Panc1 (cell line): Measurements from ENCODE around the gene RPN1. TPM values are rescaled to one million over a fixed set of nuclear protein-coding genes. Genes with fewer than 3 reads are reported as not detected.

Source experiments
- ATAC-seq: fragments of 200-7000 bp; cut with Tn5 transposase; 2 replicates; pipeline ENCODE4 v1.9.1; 2020; ENCODE audit warnings: mild to moderate bottlenecking, moderate library complexity
- BruUV-seq: library from RNA; stranded (reverse); fragments of 400-500 nt; replicated peaks from 2 replicates; lab custom pipeline; 2021; lab: Mats Ljungman, UMichigan
- CTCF ChIA-PET: fragments of 300-600 bp; sonication (Branson Sonifier 250); formaldehyde crosslinking; loops from one replicate; lab custom pipeline; 2022; ENCODE audit warnings: antibody characterized with exemption; lab: Charles Lee
- POLR2A ChIA-PET: fragments of 300-600 bp; sonication (Branson Sonifier 250); formaldehyde crosslinking; loops from one replicate; lab custom pipeline; 2022; ENCODE audit warnings: antibody characterized with exemption; lab: Charles Lee
- DNase-seq: peaks from one replicate; pipeline ENCODE4 v3.0.0-alpha.2; 2010; ENCODE audit warnings: low read depth, low spot score
- H3K27ac ChIP-seq: 2 replicates; pipeline ENCODE4 v1.5.1; 2011; ENCODE audit warnings: mild to moderate bottlenecking, low read length, inconsistent platforms
- H3K27me3 ChIP-seq: fragments of 200-500 bp; sonication (Bioruptor generic); 2 replicates; pipeline ENCODE4 v1.6.0; 2014; ENCODE audit warnings: low read length, inconsistent platforms; ENCODE audit not compliant: control insufficient read depth, insufficient read depth
- H3K36me3 ChIP-seq: fragments of 200-500 bp; sonication (Bioruptor generic); 2 replicates; pipeline ENCODE4 v1.5.1; 2014; ENCODE audit warnings: inconsistent platforms, mild to moderate bottlenecking, low read length, moderate library complexity; ENCODE audit not compliant: control insufficient read depth, insufficient read depth
- H3K4me1 ChIP-seq: 2 replicates; pipeline ENCODE4 v1.5.1; 2011; ENCODE audit warnings: inconsistent platforms, mild to moderate bottlenecking, low read length, moderate library complexity; ENCODE audit not compliant: control insufficient read depth, insufficient read depth
- H3K4me3 ChIP-seq, 2 experiments: 2 replicates each; pipeline ENCODE4 v1.5.1; 2011 to 2012; ENCODE audit warnings: low read depth in 2 of 2, low read length in 2 of 2, mild to moderate bottlenecking in 2 of 2, inconsistent platforms in 1 of 2, moderate library complexity in 1 of 2
- H3K9me3 ChIP-seq: fragments of 200-500 bp; sonication (Bioruptor generic); 2 replicates; pipeline ENCODE4 v1.5.1; 2014; ENCODE audit warnings: low read depth, mild to moderate bottlenecking, inconsistent platforms, low read length, moderate library complexity; ENCODE audit not compliant: control insufficient read depth, insufficient read depth
- POLR2AphosphoS5 ChIP-seq: IDR thresholded peaks from 2 replicates; pipeline ENCODE4 v1.6.1; 2012; ENCODE audit warnings: mild to moderate bottlenecking, low read depth, low read length, moderate library complexity
- SIN3A ChIP-seq: IDR thresholded peaks from 2 replicates; pipeline ENCODE4 v1.6.1; 2012; ENCODE audit warnings: low read depth, mild to moderate bottlenecking, low read length, moderate library complexity, borderline replicate concordance; ENCODE audit not compliant: insufficient read depth
- TCF7L2 ChIP-seq: IDR thresholded peaks from 2 replicates; pipeline ENCODE4 v1.6.1; 2011; ENCODE audit warnings: mild to moderate bottlenecking, low read depth, low read length, inconsistent platforms
- in situ Hi-C: cut with HindIII; loops from 2 replicates; pipeline ENCODE4 v1.10.0; 2016; ENCODE audit warnings: low sequenced_read_pairs, low pct_unique_long_range_greater_than_20kb
- intact Hi-C: fragments of 100-400 bp; cut with micrococcal nuclease; formaldehyde crosslinking; loops from one replicate; pipeline ENCODE4 v1.10.0; 2022; ENCODE audit not compliant: unreplicated experiment
- total RNA-seq: library from RNA; stranded (reverse); gene quantifications from one replicate; pipeline ENCODE4 v1.2.1, GENCODE V29; 2021; ENCODE audit not compliant: unreplicated experiment
- TF ChIP-seq, protein P1 (sequence below), 2 experiments: IDR thresholded peaks; 2 replicates each; pipeline ENCODE4 v1.6.1; 2011 to 2012; ENCODE audit warnings: low read depth in 2 of 2, control low read depth in 1 of 2, low read length in 1 of 2, mild to moderate bottlenecking in 1 of 2, moderate library complexity in 1 of 2; ENCODE audit not compliant: insufficient read depth in 1 of 2
- TF ChIP-seq, protein P2 (sequence below): fragments of 450-650 bp; IDR thresholded peaks from 2 replicates; pipeline ENCODE4 v1.5.1; 2017; ENCODE audit warnings: mild to moderate bottlenecking

RPN1 gene
- total RNA-seq, 1 experiment from 2014 or later = 320 TPM

DNA sequence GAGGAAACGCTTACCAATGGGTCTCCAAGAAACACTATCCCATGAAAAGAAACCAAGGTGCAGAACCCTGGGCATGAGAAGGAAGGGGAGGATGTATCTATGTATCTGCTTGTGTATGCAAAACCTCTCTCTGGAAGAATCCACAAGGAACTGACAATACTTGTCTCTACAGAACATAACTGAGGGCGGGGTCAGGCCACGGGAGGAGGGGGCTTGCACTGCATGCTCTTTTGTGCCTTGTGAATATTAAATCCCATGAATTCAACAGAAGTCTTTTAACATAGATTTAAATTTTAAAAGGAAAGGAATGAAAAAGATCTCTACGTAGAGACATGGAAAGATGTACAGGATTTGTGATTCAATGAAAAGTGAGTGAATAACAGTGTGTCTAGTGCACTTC is 57.8 kb downstream of the RPN1 start:
- TF ChIP-seq TCF7L2 (no peak), POLR2AphosphoS5 (no peak), SIN3A (no peak)
- TF ChIP-seq, protein P1, sequence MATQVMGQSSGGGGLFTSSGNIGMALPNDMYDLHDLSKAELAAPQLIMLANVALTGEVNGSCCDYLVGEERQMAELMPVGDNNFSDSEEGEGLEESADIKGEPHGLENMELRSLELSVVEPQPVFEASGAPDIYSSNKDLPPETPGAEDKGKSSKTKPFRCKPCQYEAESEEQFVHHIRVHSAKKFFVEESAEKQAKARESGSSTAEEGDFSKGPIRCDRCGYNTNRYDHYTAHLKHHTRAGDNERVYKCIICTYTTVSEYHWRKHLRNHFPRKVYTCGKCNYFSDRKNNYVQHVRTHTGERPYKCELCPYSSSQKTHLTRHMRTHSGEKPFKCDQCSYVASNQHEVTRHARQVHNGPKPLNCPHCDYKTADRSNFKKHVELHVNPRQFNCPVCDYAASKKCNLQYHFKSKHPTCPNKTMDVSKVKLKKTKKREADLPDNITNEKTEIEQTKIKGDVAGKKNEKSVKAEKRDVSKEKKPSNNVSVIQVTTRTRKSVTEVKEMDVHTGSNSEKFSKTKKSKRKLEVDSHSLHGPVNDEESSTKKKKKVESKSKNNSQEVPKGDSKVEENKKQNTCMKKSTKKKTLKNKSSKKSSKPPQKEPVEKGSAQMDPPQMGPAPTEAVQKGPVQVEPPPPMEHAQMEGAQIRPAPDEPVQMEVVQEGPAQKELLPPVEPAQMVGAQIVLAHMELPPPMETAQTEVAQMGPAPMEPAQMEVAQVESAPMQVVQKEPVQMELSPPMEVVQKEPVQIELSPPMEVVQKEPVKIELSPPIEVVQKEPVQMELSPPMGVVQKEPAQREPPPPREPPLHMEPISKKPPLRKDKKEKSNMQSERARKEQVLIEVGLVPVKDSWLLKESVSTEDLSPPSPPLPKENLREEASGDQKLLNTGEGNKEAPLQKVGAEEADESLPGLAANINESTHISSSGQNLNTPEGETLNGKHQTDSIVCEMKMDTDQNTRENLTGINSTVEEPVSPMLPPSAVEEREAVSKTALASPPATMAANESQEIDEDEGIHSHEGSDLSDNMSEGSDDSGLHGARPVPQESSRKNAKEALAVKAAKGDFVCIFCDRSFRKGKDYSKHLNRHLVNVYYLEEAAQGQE (IDR thresholded peaks at IDR 0.05; ENCODE audit: insufficient read depth in 1 of 2, low read depth in 2 of 2, low read length in 1 of 2) = no peak
- TF ChIP-seq, protein P2, sequence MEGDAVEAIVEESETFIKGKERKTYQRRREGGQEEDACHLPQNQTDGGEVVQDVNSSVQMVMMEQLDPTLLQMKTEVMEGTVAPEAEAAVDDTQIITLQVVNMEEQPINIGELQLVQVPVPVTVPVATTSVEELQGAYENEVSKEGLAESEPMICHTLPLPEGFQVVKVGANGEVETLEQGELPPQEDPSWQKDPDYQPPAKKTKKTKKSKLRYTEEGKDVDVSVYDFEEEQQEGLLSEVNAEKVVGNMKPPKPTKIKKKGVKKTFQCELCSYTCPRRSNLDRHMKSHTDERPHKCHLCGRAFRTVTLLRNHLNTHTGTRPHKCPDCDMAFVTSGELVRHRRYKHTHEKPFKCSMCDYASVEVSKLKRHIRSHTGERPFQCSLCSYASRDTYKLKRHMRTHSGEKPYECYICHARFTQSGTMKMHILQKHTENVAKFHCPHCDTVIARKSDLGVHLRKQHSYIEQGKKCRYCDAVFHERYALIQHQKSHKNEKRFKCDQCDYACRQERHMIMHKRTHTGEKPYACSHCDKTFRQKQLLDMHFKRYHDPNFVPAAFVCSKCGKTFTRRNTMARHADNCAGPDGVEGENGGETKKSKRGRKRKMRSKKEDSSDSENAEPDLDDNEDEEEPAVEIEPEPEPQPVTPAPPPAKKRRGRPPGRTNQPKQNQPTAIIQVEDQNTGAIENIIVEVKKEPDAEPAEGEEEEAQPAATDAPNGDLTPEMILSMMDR = no peak
- POLR2A ChIA-PET = no interaction called here
- CTCF ChIA-PET = no interaction called here
- DNase-seq (no peak), ATAC-seq (no peak)
- Histone ChIP-seq H3K36me3 (no peaks in the 10 kb centered on the region), H3K27ac (no peak overlapping the region), H3K9me3 (no peaks in the 10 kb centered on the region), H3K4me3 (no peak overlapping the region), H3K27me3 (no peaks in the 10 kb centered on the region), H3K4me1 (no peaks in the 10 kb centered on the region)
- in situ Hi-C loops (no loop called here), intact Hi-C loops (no loop called here)
- no TSS peak for BruUV-seq

DNA sequence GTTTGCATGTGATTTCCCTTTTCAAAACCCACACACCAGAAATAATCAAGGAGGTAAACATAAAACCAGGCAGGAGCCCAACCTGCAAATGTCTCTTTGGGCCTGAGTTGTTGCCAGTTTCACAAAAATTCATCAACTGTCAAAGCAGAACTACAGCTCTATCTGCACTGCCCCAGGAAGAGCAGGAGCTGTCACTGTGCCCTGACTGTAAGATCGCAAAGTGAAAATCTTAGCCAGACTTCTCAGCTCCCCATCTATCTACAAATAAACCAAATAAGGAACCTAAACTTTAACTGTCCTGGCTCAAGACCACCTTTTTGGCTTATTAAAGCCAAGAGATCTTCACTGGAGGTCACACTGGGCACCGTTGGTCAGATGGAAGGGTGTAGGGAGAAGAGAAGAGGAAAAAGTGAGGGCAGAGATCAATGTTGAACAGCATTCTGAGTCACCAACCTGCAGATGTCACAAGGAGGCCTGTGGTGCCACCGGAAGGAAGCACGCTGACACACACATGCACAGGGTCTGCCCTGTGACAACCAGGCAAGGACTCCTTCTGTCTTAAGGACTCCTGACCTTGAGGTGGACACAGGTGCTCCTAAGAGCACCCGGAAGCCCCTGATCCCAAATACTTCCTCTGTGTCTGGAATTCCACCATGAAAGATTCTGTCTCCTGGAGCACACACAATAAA is 58.7 kb downstream of the RPN1 start:
- no peaks in the 10 kb centered on the region for H3K36me3 ChIP-seq
- intact Hi-C loops (no loop called here), in situ Hi-C loops (no loop called here)
- ChIA-PET CTCF (no interaction called here), POLR2A (no interaction called here)
- no peaks in the 10 kb centered on the region for H3K9me3 ChIP-seq
- ATAC-seq = no peak
- DNase-seq = no peak
- H3K4me1 ChIP-seq = no peaks in the 10 kb centered on the region
- H3K4me3 ChIP-seq = no peak overlapping the region
- H3K27ac ChIP-seq = no peak overlapping the region
- TF ChIP-seq SIN3A (no peak), POLR2AphosphoS5 (no peak), TCF7L2 (no peak)
- TF ChIP-seq, protein P2 = no peak
- TF ChIP-seq, protein P1 (IDR thresholded peaks at IDR 0.05; ENCODE audit: insufficient read depth in 1 of 2, low read depth in 2 of 2, low read length in 1 of 2) = no peak
- H3K27me3 ChIP-seq = no peaks in the 10 kb centered on the region
- BruUV-seq = no TSS peak
